MCF 10A (cell line): Measurements from ENCODE around the gene KLHL12. TPM values are rescaled to one million over a fixed set of nuclear protein-coding genes. Genes with fewer than 3 reads are reported as not detected.

Experiments used
- BruUV-seq: library from RNA; stranded (reverse); fragments of 400-500 nt; replicated peaks from 2 replicates; lab custom pipeline; 2021; lab: Mats Ljungman, UMichigan
- CTCF ChIA-PET: fragments of 300-600 bp; sonication (Branson Sonifier 250); formaldehyde crosslinking; extraction: SDS; loops from one replicate; lab custom pipeline; 2021; ENCODE audit warnings: antibody characterized with exemption, inconsistent platforms; lab: Yijun Ruan, JAX
- POLR2A ChIA-PET: fragments of 300-600, 350-650 bp; sonication (Branson Sonifier 250); formaldehyde crosslinking; extraction: SDS; loops from one replicate; lab custom pipeline; 2020; ENCODE audit warnings: antibody characterized with exemption, inconsistent platforms; lab: Yijun Ruan, JAX
- DNase-seq: peaks from one replicate; pipeline ENCODE4 v3.0.0-alpha.2; 2018; ENCODE audit not compliant: unreplicated experiment
- H3K27ac Mint-ChIP-seq: one replicate; pipeline ENCODE4 v1.8.0; 2022; ENCODE audit warnings: mild to moderate bottlenecking, low read depth, mixed read lengths; ENCODE audit not compliant: unreplicated experiment
- H3K27me3 Mint-ChIP-seq: one replicate; pipeline ENCODE4 v1.8.0; 2022; ENCODE audit warnings: mixed read lengths; ENCODE audit not compliant: insufficient read depth, unreplicated experiment
- H3K36me3 Mint-ChIP-seq: one replicate; pipeline ENCODE4 v1.8.0; 2022; ENCODE audit warnings: mild to moderate bottlenecking, moderate library complexity, mixed read lengths; ENCODE audit not compliant: insufficient read depth, unreplicated experiment
- H3K4me1 Mint-ChIP-seq: one replicate; pipeline ENCODE4 v1.8.0; 2022; ENCODE audit warnings: mixed read lengths; ENCODE audit not compliant: insufficient read depth, unreplicated experiment
- H3K4me3 Mint-ChIP-seq: one replicate; pipeline ENCODE4 v1.8.0; 2022; ENCODE audit warnings: mild to moderate bottlenecking, moderate library complexity, mixed read lengths; ENCODE audit not compliant: unreplicated experiment
- H3K9me3 Mint-ChIP-seq: one replicate; pipeline ENCODE4 v1.8.0; 2022; ENCODE audit warnings: mixed read lengths; ENCODE audit not compliant: unreplicated experiment
- intact Hi-C: fragments of 100-400 bp; cut with micrococcal nuclease; formaldehyde crosslinking; loops from 2 replicates; pipeline ENCODE4 v1.14.1; 2022
- total RNA-seq: library from RNA; stranded (reverse); gene quantifications from 2 replicates; pipeline ENCODE4 v1.2.3, GENCODE V29; 2022
- TF ChIP-seq, protein P1 (sequence below): fragments of 200-600 bp; IDR thresholded peaks from one replicate; pipeline ENCODE4 v1.8.0; 2022; ENCODE audit warnings: antibody characterized with exemption, mild to moderate bottlenecking; ENCODE audit not compliant: unreplicated experiment

Gene KLHL12
- total RNA-seq, 1 experiment from 2014 or later = 51.0 TPM

DNA sequence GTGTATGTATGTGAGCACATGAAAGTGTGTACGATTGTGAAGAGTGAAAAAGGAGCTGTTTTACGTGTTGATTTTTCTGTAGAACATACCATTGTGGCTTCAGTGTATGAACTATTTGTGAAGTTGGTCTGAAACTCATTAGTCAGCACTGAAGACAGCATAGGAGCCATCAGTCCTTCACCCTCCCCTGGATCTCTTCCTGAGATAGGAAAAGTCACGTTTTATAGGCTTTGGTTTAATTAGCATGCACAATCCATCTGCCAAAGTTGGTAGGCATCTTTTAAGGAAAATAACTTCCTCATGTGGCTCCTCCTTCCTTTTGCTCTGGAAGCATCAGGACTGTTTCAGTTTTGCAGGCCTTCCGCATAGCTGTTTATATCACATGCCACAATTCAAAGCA, 36.6 kb downstream of the KLHL12 start:
- no peaks in the 10 kb centered on the region for H3K9me3 Mint-ChIP-seq
- H3K27ac Mint-ChIP-seq = no peak overlapping the region
- intact Hi-C loops = no loop called here
- BruUV-seq = no TSS peak
- peaks cover 7% of the 10 kb centered on the region for H3K4me1 Mint-ChIP-seq
- TF ChIP-seq, protein P1, sequence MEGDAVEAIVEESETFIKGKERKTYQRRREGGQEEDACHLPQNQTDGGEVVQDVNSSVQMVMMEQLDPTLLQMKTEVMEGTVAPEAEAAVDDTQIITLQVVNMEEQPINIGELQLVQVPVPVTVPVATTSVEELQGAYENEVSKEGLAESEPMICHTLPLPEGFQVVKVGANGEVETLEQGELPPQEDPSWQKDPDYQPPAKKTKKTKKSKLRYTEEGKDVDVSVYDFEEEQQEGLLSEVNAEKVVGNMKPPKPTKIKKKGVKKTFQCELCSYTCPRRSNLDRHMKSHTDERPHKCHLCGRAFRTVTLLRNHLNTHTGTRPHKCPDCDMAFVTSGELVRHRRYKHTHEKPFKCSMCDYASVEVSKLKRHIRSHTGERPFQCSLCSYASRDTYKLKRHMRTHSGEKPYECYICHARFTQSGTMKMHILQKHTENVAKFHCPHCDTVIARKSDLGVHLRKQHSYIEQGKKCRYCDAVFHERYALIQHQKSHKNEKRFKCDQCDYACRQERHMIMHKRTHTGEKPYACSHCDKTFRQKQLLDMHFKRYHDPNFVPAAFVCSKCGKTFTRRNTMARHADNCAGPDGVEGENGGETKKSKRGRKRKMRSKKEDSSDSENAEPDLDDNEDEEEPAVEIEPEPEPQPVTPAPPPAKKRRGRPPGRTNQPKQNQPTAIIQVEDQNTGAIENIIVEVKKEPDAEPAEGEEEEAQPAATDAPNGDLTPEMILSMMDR = no peak
- no peak for DNase-seq
- peaks cover 56% of the 10 kb centered on the region for H3K36me3 Mint-ChIP-seq
- ChIA-PET POLR2A (interaction anchor here (1.0 to 2.2 kb wide), 10 partner anchors 10 to 149 kb away, joined by 3 to 11 read pairs (median 4); partner anchors contain the start of genes KLHL12, PCAT6 and TMEM183A), CTCF (interaction anchor here (0.5 to 1.8 kb wide), 7 partner anchors 11 to 426 kb away, joined by 3 to 4 read pairs (median 3); no protein-coding TSS in a partner anchor)
- no peaks in the 10 kb centered on the region for H3K27me3 Mint-ChIP-seq
- no peak overlapping the region for H3K4me3 Mint-ChIP-seq

DNA sequence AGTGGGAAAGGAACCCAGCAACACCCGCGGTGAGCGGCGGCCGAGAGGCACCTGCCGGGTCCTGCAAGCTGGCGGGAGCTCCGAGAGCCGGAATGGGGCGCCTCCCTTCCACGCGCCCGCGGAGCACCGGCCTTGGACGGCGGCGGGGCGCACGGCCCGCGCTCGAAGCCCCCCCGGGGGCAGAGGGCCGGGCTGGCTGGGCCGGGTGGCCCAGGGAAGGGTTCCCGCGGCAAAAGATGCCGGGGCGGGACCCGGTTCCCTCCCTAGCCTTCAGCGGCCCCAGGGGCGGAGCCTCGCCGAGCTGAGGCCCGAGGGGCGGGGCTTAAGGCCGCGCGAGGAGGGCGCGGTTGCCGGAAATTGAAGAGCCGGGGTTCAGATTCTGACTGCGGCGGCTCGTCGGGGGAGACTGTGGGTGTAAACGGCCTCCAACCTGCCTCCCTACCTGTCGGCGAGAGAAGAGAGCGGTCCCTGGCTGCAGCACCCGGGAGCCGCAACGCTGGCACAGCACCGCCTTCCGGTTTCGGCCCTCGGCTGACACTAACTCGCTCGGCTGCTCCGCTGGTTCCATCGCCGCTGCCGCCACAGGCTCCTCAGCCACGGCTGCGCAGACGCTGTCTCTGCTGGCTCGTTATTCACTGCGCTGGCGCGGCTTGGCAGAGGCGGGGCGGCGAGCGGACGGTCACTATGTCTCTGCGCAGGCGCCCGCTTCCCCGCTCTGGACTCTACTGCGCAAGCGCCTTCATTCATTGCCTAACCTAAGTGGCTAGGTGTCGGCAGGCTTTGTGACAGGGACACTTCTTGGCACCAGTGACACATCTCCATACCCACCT, 38.3 kb downstream of the KLHL12 start, which contains the start of gene RABIF:
RABIF (minus strand) TSS at position 619 of the 830 bp plus-strand sequence; CDS start at position 568, 51 bp downstream.
- ChIA-PET POLR2A (interaction anchor here (0.6 to 4.4 kb wide), 34 partner anchors 8 to 1816 kb away, joined by 3 to 38 read pairs (median 3); partner anchors contain the start of genes CYB5R1, KDM5B, KLHL12 and PCAT6), CTCF (interaction anchor here (0.6 to 1.4 kb wide), 6 partner anchors 39 to 626 kb away, joined by 3 to 5 read pairs (median 3); no protein-coding TSS in a partner anchor)
- peaks cover 7% of the 10 kb centered on the region for H3K4me1 Mint-ChIP-seq
- intact Hi-C loops = loop anchor here (1.0 to 5.0 kb wide), 4 partner anchors 78 to 111 kb away; partner anchors contain the start of genes CYB5R1 and PCAT6
- H3K27me3 Mint-ChIP-seq = no peaks in the 10 kb centered on the region
- H3K27ac Mint-ChIP-seq = peak within 1 kb of the TSS; percentile 88
- peak; percentile 99 for DNase-seq
- H3K36me3 Mint-ChIP-seq = peaks cover 46% of the 10 kb centered on the region
- peak within 1 kb of the TSS; percentile 97 for H3K4me3 Mint-ChIP-seq
- H3K9me3 Mint-ChIP-seq = no peaks in the 10 kb centered on the region
- TF ChIP-seq, protein P1 = no peak
- TSS peak; percentile 68 for BruUV-seq

DNA sequence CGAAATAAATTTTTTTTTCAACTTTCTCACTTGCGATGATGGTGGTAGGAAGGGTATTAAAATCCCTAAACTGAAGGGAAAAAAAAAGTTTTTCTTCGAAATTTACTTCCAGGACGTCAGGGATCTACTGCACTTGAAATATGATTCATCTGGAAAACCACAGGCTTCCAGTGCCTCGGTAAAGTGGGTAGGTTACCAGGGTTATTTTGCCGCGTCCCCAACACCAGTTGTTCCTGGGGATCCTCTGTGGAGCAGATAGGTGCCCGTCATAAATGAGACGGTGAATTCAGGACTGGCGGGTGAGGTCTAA, 38.9 kb downstream of the KLHL12 start:
- ChIA-PET POLR2A (interaction anchor here (0.6 to 4.4 kb wide), 29 partner anchors 9 to 1815 kb away, joined by 3 to 38 read pairs (median 3); partner anchors contain the start of genes CYB5R1, KDM5B, KLHL12 and PCAT6), CTCF (interaction anchor here (0.6 to 1.1 kb wide), 2 partner anchors 80 to 626 kb away, joined by 3 read pairs; no protein-coding TSS in a partner anchor)
- peak overlapping the region; percentile 88 for H3K27ac Mint-ChIP-seq
- no peaks in the 10 kb centered on the region for H3K9me3 Mint-ChIP-seq
- H3K36me3 Mint-ChIP-seq = peaks cover 41% of the 10 kb centered on the region
- BruUV-seq = no TSS peak
- peak; percentile 68 for DNase-seq
- TF ChIP-seq, protein P1 = no peak
- intact Hi-C loops = loop anchor here (1.0 to 5.0 kb wide), 3 partner anchors 79 to 111 kb away; partner anchors contain the start of gene CYB5R1
- peaks cover 7% of the 10 kb centered on the region for H3K4me1 Mint-ChIP-seq
- H3K27me3 Mint-ChIP-seq = no peaks in the 10 kb centered on the region
- peak overlapping the region; percentile 97 for H3K4me3 Mint-ChIP-seq
